HG03432 (cell line): ENCODE data around the gene ADAM19.

Source experiments
- ATAC-seq: cut with Tn5 transposase; IDR thresholded peaks from one replicate; pipeline ENCODE4 v1.9.1; 2021; ENCODE audit warnings: mild to moderate bottlenecking, moderate library complexity; ENCODE audit not compliant: unreplicated experiment

Gene ADAM19

GRCh38 chr5:157563373-157563928, 12.1 kb downstream of the ADAM19 start:
- no peak for ATAC-seq

- no peak for ATAC-seq
These were observed 13.4 kb downstream of the ADAM19 start for GRCh38 chr5:157562111-157562581.

GRCh38 chr5:157561110-157561509, 14.5 kb downstream of the ADAM19 start:
- no peak for ATAC-seq

DNA sequence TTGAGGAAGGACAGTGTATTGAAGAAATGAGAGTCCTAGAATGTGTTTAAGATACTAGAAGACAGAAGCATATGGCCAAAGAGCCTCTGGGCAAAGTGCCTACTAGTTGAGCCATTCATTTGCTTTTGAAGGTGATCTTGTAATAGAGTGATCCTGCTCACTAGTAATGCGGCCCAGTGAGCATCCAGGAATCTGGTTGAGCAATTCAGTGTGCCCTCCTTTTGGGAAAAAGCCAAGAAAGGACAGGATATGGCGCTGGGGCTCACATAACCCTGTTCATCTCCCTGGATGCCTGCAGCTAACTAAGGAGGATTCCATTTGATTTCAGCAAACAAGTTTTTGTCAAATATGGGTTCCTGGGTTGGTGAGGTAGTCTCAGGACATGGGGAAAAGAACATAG, 16.3 kb downstream of the ADAM19 start:
- ATAC-seq: no peak

GRCh38 chr5:157558681-157559080, 16.9 kb downstream of the ADAM19 start:
- ATAC-seq: no peak

DNA sequence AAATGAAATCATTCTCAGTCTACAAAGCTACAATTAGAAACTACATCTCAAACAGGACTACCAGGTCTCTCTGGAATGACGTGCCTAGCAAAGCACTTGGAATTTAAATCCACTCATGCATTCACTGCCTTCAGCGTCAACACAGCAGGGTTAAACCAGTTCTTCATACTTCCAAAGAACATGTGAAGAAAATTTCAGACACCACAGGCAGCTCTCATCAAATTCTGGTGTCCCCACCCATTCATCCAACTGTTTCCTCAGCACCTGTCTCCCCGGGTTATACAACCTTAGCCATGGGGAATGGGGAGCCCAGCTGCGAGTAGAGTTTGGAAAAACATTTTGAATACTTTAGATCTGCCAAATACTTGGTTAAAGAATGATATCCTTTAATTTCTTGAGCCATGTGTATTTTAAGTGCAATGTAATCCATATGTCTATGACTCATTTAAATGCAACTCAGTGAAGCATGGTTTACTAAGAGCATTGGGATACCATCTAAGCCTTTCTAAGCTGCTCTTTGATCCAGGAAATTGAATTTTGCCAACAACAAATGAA, 17.5 kb downstream of the ADAM19 start:
- ATAC-seq: no peak

DNA sequence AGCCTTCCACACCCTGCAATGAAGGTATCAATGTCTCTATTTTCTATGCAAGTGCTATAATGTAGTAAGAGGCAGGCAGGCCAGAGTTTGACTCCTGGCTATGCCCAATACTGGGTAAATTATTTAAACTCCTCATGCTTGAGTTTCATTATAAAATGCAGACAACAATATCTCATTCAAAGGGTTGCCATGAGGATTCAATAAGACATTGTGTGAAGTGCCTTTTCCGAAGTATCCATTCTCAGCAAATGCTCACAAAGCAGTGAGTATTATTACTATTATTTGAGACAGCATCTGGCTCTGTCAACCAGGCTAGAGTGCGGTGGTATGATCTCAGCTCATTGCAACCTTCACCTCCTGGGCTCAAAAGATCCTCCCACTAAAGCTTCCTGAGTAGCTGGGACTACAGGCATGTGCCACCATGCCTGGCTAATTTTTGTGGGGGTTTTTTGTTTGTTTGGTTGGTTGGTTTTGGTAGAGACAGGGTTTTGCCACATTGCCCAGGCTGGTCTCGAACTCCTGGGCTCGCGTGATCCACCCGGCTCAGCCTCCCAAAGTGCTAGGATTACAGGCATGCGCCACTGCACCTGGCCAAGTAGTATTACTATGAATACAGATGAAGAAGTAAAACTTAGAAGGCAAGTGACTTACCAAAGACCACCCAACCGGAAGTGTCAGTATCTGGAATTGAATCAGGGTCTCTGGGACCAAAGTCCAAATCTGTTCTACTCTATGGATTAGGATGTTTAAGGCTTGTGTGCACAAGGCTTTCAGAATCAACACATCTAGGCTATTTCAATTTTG, 18.8 kb downstream of the ADAM19 start:
- ATAC-seq: no peak

DNA sequence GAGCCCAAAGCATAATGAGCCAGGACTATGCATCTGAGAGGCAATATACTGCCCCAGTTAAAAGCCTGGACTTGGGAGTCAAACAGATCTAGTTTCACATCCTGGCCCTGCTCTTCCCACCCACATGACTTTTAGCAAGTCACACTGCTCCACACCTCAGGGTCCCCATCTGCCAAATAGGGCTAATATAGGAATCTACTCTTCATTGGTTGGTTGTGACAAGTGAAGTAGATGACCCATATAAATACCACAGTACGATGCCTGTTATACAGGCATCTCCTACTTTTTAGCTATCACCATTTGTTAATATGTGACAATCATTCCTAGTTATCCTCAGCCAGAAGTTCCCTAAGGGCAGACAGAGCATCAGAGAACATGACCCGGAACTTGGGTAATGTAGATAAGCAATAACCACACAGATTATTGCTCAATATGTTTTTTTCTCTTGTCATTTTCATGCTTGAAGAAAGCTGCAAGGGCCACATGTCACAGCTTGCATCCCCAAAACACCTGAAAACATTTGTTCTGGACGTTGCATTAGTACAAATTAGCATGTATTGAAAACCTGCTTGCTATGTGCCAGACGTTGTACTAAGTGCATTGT, 20.4 kb downstream of the ADAM19 start:
- peak; percentile 8 for ATAC-seq

DNA sequence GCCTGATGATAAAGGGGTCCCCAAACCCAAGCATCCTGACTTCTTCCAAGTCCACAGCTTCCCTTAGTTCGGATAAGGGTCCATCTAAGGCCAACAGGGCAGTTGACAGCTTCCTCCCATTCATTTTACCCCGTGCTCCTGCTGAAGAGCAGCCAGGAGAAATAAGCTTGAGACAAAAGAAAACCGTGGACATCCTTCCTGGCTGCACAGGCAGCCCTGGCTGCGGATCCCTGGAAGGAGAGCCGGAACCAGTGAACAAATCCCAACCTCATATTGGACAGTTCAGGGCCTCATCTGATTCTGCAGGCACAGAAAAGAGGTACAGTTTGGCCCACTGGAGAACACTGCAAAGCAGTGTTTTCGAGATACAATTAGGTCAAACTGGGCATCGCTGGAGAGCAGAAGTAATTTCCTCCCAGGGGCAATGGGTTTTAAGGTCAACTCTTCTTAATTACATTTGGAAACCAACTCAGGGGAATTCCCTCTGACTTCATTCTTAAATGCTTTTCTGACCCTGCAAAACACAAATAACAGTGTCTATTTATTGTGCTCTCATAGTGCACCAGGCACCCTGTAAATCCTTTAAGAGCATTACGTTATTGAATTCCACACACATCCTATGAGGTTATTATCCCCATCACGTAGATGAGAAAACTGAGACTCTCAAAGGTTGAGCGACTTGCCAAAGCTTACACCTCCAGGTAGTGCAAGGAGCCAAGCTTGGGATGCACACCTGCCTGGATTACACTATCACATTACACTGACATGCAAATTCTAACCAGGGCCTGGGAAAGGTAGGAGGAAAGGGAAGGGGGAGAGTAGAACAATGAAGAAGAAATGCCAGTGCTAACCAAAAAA, 21.2 kb downstream of the ADAM19 start:
- ATAC-seq: peak; percentile 38

DNA sequence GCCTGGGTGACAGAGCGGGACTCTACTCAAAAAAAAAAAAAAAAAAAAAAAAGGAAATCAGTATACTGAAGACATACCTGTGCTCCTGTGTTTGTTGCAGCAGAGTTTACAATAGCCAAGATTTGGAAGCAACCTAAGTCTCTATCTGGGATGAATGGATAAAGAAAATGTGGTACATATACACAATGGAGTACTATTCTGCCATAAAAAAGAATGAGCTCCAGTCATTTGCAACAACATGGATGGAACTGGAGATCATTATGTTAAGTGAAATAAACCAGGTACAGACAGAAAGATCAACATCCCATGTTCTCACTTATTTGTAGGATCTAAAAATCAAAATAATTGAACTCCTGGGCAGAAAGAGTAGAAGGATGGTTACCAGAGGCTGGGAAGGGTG, 22.9 kb downstream of the ADAM19 start:
- ATAC-seq: no peak

DNA sequence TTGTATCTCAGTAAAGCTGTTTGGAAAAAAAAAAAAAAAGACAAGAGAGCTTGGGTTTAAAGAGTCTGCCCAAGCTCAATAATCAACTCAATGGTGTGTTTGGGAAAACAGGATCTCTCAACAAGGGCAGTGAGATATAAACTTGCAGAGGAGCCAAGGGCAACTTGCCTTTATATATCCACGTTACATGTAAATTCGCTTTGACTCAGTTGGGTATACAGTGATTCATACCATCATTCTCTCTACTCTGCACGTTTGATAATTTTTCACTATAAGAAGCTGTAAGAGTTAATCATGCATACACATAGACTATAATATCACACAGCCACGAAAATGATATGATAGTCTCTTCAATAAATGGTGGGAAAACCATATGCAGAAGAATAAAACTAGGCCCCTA, 24.9 kb downstream of the ADAM19 start:
- ATAC-seq: no peak

DNA sequence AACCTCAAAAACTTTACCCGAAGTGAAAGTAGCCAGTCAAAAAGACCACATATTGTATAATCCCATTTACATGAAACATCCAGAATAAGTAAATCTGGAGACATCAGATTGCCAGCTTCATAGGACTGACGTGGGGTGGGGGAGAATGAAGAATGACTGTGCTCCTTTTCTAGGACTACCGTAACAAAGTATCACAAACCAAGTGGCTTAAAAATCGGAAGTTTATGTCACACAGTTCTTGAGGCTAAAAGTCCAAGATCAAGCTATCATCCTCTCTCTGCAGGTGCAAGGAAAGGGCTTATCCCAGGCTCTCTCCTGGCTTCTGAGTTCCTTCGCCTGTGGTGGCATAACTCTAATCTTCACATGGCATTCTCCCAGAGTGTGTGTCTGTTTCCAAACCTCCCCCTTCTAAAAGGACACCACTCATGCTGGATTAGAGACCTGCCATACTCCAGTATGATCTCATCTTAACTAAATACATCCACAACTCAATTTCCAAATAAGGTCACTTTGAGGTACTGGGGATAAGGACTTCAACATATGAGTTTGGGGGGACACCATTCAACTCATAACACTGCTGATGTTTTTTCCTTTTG, 25.5 kb downstream of the ADAM19 start:
- ATAC-seq: no peak

DNA sequence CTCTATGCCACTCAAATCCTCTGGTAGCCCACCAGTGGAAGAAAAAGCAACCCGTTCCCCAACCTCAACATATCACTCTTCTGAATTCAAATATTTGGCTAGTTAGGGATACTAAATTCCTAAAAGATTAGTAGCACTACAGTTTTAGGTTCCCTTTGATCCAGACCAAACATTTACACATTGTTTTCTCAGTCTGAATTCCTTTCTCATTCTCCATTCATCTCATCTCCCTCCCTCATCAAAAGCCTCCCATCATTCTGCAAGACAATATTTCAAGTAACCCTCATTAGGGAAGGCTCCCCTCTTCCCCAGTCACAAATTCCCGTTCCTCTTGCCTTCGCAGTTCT, 26.3 kb downstream of the ADAM19 start:
- no peak for ATAC-seq

DNA sequence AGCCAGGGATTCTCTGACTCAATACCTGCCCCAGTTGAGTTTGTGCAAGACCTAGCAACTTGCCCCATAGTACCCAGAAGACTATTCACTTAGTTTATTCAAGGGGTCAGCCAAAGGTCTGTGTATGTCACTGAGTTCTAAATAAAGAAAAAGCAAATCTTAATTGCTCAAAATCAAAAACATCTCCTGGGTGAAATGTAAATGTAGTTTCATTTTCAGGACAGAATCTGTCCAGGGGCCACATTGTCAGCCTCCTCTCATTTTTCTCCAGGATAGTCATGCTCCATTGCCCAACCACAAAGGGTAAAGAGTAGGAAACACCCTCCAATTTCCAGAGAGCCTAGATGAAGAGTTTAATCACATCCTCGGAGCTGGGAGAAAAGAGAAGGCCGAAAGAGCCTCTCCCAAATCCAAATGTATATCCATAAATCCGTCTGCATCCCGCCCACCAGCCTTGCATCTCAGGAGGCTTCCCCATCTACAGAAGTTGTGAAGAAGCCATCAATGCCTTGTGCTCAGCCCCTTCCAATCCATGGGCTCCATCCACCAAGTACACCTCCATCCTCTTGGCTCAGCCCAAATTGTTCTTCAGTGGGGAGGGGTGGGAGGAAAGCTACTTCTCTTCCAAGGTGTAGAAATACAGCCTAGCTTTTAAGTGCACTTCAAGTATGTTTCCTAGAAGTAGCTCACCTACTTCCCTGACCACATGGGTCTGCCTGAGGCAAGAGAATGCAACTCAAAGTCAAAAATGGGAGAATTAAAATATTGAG, 26.9 kb downstream of the ADAM19 start:
- ATAC-seq: no peak

DNA sequence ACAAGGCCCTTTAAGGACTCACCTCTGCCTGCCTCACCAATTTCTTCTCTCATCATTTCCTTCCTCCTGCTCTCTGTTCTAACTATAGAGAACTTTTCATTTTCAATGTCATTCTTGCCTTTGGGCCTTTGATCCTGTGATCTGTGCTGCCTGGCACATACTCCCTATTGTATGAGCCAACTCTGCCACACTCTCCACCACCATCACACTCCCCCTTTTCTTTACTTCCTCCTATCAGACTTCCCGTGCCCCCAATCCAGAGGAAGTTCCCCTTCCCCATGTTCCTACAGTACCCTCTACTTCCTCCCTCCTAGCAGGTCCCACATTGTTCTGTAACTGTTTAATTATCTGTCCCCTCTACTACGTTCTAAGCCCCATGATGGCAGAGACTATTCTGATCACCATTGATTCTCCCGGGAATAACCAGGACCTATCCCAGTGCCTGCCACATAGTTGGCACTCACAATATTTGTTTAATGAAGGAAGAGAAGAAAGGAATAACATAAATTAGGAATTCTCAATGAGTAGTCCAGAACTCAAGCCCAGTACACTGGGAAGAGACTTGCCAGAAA, 27.5 kb downstream of the ADAM19 start:
- ATAC-seq: no peak

GRCh38 chr5:157546456-157547100, 29.0 kb downstream of the ADAM19 start:
- no peak for ATAC-seq

DNA sequence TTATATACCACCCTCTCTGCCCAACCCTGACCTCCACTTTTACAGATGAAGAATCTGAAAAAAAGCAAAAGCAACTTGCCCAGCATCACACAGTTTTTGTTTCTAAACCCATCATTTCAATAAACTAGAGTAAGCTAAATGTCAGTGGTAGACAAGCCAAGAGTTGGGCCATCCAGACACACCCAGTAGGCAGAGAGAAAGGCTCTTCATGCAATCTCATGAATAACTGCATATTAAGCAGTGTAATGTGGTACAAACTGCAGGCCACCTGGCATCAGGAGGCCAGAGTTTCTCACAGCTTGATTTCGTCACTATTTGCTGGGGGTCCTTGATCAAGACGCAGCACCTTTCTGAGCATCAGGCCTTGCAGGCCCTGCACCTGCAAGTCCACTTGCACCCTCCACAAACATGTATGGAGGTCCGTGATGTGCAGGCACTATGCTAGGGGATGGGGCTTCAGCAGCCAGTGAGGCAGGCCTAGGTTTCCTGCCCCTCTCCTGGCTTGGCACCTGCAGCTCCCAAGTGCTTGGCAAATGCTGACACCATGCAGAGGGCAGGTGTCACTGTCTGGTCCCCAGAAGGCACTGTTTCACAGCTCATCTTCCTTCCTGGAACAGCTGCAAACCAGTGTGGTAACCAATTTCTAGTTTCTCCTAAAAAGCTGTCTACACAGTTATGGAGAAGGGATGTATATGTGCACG, 29.8 kb downstream of the ADAM19 start:
- ATAC-seq: no peak

DNA sequence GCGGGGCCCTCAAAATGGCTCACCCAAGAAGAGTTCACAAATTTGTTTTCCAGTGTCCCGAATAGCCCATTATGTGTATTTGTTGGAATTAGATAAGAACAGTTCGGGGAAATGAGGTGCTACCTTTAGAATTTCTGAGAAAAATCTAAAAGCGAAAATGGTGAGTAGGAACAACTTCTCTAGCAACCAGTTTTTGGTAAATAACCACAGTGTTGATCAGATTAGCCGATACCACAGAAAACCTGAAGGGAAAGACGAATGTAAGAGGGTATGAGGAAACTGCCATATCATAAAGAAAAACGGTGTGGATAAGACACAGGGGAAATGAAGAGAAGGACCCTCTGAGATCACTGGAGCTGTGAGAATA, 31.0 kb downstream of the ADAM19 start:
- no peak for ATAC-seq
